ENCODE results near the gene FANCC. TPM values are rescaled to one million over a fixed set of nuclear protein-coding genes. Genes with fewer than 3 reads are reported as not detected.

The FANCC gene
- total and polyA plus RNA-seq, 2 experiments from 2014 or later: 5.0 to 5.3 TPM

DNA sequence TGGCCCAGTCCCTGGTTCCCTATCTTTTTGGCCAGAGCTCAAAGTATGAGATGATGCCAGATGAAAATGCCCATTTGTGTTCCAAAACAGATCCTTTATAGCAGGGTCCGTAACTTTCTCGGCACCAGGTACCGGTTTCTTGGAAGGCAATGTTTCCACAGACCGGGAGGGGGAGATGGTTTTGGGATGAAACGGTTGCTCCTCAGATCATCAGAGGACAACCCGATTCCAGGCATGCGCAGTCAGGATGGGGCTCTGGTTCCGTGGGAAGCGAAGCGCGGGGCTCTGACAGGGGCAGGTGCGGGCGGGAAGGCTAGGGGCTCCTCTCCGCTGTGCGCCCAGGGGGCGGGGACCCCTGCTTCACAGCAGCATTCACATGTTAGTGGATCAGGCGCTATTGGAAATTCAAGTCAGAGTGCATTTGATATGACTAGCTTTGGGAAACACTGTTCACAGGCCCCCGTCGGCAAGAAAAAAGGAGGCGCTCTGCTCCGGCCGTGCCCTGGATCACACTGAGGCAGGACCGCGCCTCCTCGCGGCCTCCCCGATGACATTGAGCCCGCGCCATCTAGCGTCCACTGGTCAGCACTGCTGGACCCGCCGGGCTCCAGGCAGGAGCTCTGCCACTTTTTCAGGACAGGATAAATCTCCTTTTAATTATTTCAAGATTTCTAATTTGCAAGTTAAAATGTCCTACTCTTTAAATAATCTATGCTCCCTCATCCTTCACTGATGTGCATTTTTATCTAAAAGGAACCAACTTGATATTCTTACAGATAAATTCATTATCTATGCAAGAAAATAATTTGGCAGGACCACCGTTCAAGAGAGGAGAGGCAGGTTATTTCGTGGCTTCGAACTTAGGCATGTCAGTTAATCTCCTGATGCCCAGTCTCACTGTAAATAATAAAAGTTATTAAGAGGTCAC is 190.0 kb downstream of the FANCC start:
- no peaks in the 10 kb centered on the region for H4K20me1 ChIP-seq (ENCODE audit: insufficient read depth)
- 41 to 45% methylated on average over 30 to 35 of the region's 35 CpGs for WGBS, 2 experiments (ENCODE audit: low coverage in 1 of 2, low lambda C conversion rate in 2 of 2, missing lambda C conversion rate in 2 of 2)
- no peaks in the 10 kb centered on the region for H3K79me2 ChIP-seq (ENCODE audit: insufficient read depth)
- 0 out of 2 replicates have a peak, but pooled peaks cover 3% of the 10 kb centered on the region for H3K4me1 ChIP-seq (ENCODE audit: insufficient read depth)
- H3K27ac ChIP-seq: no peak overlapping the region
- H2AFZ ChIP-seq: no peak overlapping the region
- H3K9ac ChIP-seq: no peak overlapping the region
- no peak overlapping the region for H3K4me3 ChIP-seq
- TF ChIP-seq EZH2 (IDR thresholded peaks at IDR 0.05; ENCODE audit: insufficient read depth, poor library complexity, severe bottlenecking) (no peak), EZH2phosphoT487 (IDR thresholded peaks at IDR 0.05; ENCODE audit: insufficient read depth, low read depth) (no peak)
- no peaks in the 10 kb centered on the region for H3K9me3 ChIP-seq (ENCODE audit: low read depth)
- no peaks in the 10 kb centered on the region for H3K9me2 ChIP-seq (ENCODE audit: insufficient read depth)
- H3K4me2 ChIP-seq (ENCODE audit: unreplicated experiment): peak overlapping the region; percentile 40
- in situ Hi-C loops (cut with MboI): loop anchor here (10.0 kb wide), 1 partner anchor 443 kb away; no protein-coding TSS in a partner anchor
- H3K27me3 ChIP-seq (replicated peaks; ENCODE audit: insufficient read depth): no peaks in the 10 kb centered on the region
- DNase-seq: peak; percentile 94
- no peaks in the 10 kb centered on the region for H3F3A ChIP-seq (ENCODE audit: insufficient read depth)
- no peaks in the 10 kb centered on the region for H3K36me3 ChIP-seq (ENCODE audit: low read depth)

- H3K4me2 ChIP-seq (ENCODE audit: unreplicated experiment): no peak overlapping the region
- no peak overlapping the region for H3K9ac ChIP-seq
- no peak overlapping the region for H3K4me3 ChIP-seq
- no peak for DNase-seq
- in situ Hi-C loops (cut with MboI): loop anchor here (10.0 kb wide), 1 partner anchor 442 kb away; no protein-coding TSS in a partner anchor
- H3F3A ChIP-seq (ENCODE audit: insufficient read depth): no peaks in the 10 kb centered on the region
- H4K20me1 ChIP-seq (ENCODE audit: insufficient read depth): no peaks in the 10 kb centered on the region
- H3K4me1 ChIP-seq (ENCODE audit: insufficient read depth): 0 out of 2 replicates have a peak, but pooled peaks cover 3% of the 10 kb centered on the region
- H3K9me2 ChIP-seq (ENCODE audit: insufficient read depth): no peaks in the 10 kb centered on the region
- 75% methylated on average over 9 of the region's 9 CpGs for WGBS, 2 experiments (ENCODE audit: low coverage in 1 of 2, low lambda C conversion rate in 2 of 2, missing lambda C conversion rate in 2 of 2)
- no peak for TF ChIP-seq EZH2phosphoT487 (IDR thresholded peaks at IDR 0.05; ENCODE audit: insufficient read depth, low read depth)
- TF ChIP-seq EZH2 (IDR thresholded peaks at IDR 0.05; ENCODE audit: insufficient read depth, poor library complexity, severe bottlenecking): no peak
- H3K27me3 ChIP-seq (replicated peaks; ENCODE audit: insufficient read depth): no peaks in the 10 kb centered on the region
- H3K79me2 ChIP-seq (ENCODE audit: insufficient read depth): no peaks in the 10 kb centered on the region
- H3K27ac ChIP-seq: no peak overlapping the region
- no peak overlapping the region for H2AFZ ChIP-seq
- H3K36me3 ChIP-seq (ENCODE audit: low read depth): no peaks in the 10 kb centered on the region
- no peaks in the 10 kb centered on the region for H3K9me3 ChIP-seq (ENCODE audit: low read depth)
Observed at GRCh38 chr9:95126739-95127138, 190.8 kb downstream of the FANCC start.

GRCh38 chr9:95125652-95126051 is 191.9 kb downstream of the FANCC start:
- H3K9me3 ChIP-seq (ENCODE audit: low read depth): no peaks in the 10 kb centered on the region
- H3K4me2 ChIP-seq (ENCODE audit: unreplicated experiment): no peak overlapping the region
- no peak overlapping the region for H2AFZ ChIP-seq
- WGBS, 2 experiments (ENCODE audit: low coverage in 1 of 2, low lambda C conversion rate in 2 of 2, missing lambda C conversion rate in 2 of 2): 91 to 97% methylated on average over 3 of the region's 3 CpGs
- TF ChIP-seq EZH2phosphoT487 (IDR thresholded peaks at IDR 0.05; ENCODE audit: insufficient read depth, low read depth): no peak
- no peak for TF ChIP-seq EZH2 (IDR thresholded peaks at IDR 0.05; ENCODE audit: insufficient read depth, poor library complexity, severe bottlenecking)
- H3F3A ChIP-seq (ENCODE audit: insufficient read depth): no peaks in the 10 kb centered on the region
- 0 out of 2 replicates have a peak, but pooled peaks cover 3% of the 10 kb centered on the region for H3K4me1 ChIP-seq (ENCODE audit: insufficient read depth)
- H3K36me3 ChIP-seq (ENCODE audit: low read depth): no peaks in the 10 kb centered on the region
- no peak for DNase-seq
- no peak overlapping the region for H3K4me3 ChIP-seq
- H3K9me2 ChIP-seq (ENCODE audit: insufficient read depth): no peaks in the 10 kb centered on the region
- no peaks in the 10 kb centered on the region for H3K79me2 ChIP-seq (ENCODE audit: insufficient read depth)
- no peaks in the 10 kb centered on the region for H3K27me3 ChIP-seq (replicated peaks; ENCODE audit: insufficient read depth)
- in situ Hi-C loops (cut with MboI): loop anchor here (10.0 kb wide), 1 partner anchor 441 kb away; no protein-coding TSS in a partner anchor
- H4K20me1 ChIP-seq (ENCODE audit: insufficient read depth): no peaks in the 10 kb centered on the region
- H3K27ac ChIP-seq: no peak overlapping the region
- H3K9ac ChIP-seq: no peak overlapping the region

DNA sequence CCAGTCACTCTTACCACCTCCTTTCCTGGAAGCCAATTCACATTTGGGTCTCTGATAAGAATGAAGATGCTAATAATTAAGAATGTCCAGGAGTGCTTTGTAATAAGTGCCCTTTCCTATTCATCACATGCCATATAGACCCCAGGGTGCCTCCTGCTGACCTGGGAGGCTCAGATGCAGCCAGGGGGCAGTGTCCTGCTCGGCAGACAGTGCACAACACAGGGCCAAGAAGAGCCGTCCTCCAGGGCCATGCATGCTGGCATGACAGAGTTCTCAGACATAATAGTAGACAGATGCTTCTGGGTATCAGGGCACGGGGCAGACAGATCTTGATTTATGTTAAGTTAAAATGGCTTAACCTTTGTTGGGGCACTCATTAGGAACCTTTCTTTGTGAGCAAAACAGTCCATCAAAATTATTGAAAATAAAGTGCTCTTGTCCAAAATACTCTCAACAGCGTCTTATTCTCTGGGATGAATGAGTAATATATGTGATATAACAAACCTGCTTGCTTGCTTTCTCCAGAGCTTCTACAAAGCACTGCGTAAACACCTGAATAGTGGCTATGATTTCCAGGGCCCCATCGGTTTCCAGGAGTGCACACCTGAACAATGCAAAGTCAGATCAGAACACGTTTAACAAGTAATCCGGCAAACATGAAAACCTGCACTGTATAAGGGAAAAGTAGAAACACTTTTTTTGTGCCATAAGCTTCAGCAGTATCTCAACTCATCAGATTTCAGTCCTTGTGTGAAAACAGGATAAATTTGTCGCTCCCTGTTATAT is 192.7 kb downstream of the FANCC start:
- WGBS, 2 experiments (ENCODE audit: low coverage in 1 of 2, low lambda C conversion rate in 2 of 2, missing lambda C conversion rate in 2 of 2): 82% methylated on average over 9 of the region's 9 CpGs
- H3K4me1 ChIP-seq (ENCODE audit: insufficient read depth): 0 out of 2 replicates have a peak, but pooled peaks cover 3% of the 10 kb centered on the region
- in situ Hi-C loops (cut with MboI): loop anchor here (10.0 kb wide), 1 partner anchor 440 kb away; no protein-coding TSS in a partner anchor
- H4K20me1 ChIP-seq (ENCODE audit: insufficient read depth): no peaks in the 10 kb centered on the region
- H3K9me3 ChIP-seq (ENCODE audit: low read depth): no peaks in the 10 kb centered on the region
- no peak for TF ChIP-seq EZH2 (IDR thresholded peaks at IDR 0.05; ENCODE audit: insufficient read depth, poor library complexity, severe bottlenecking)
- no peak for TF ChIP-seq EZH2phosphoT487 (IDR thresholded peaks at IDR 0.05; ENCODE audit: insufficient read depth, low read depth)
- no peak overlapping the region for H3K4me2 ChIP-seq (ENCODE audit: unreplicated experiment)
- peak; percentile 24 for DNase-seq
- H3K9me2 ChIP-seq (ENCODE audit: insufficient read depth): no peaks in the 10 kb centered on the region
- no peak overlapping the region for H3K27ac ChIP-seq
- H3K9ac ChIP-seq: no peak overlapping the region
- H3K36me3 ChIP-seq (ENCODE audit: low read depth): no peaks in the 10 kb centered on the region
- H2AFZ ChIP-seq: no peak overlapping the region
- H3K4me3 ChIP-seq: no peak overlapping the region
- no peaks in the 10 kb centered on the region for H3K79me2 ChIP-seq (ENCODE audit: insufficient read depth)
- H3K27me3 ChIP-seq (replicated peaks; ENCODE audit: insufficient read depth): no peaks in the 10 kb centered on the region
- H3F3A ChIP-seq (ENCODE audit: insufficient read depth): no peaks in the 10 kb centered on the region
